PC-3 (cell line): ENCODE results near the gene SSBP2. TPM values are rescaled to one million over a fixed set of nuclear protein-coding genes. Genes with fewer than 3 reads are reported as not detected.
A peak's percentile ranks its signal among the peaks of the same experiment; 100 is the strongest.

Source experiments
- ATAC-seq: fragments of 200-7000 bp; cut with Tn5 transposase; 2 replicates; pipeline ENCODE4 v1.9.1; 2020; ENCODE audit warnings: mild to moderate bottlenecking, moderate library complexity
- BruUV-seq: library from RNA; stranded (reverse); fragments of 400-500 nt; replicated peaks from 2 replicates; lab custom pipeline; 2021; lab: Mats Ljungman, UMichigan
- CTCF ChIA-PET: fragments of 300-600 bp; sonication (Branson Sonifier 250); formaldehyde crosslinking; loops from one replicate; lab custom pipeline; 2022; ENCODE audit warnings: antibody characterized with exemption; lab: Charles Lee
- POLR2A ChIA-PET: fragments of 300-600 bp; sonication (Branson Sonifier 250); formaldehyde crosslinking; loops from one replicate; lab custom pipeline; 2022; ENCODE audit warnings: antibody characterized with exemption; ENCODE audit not compliant: unreplicated experiment; lab: Charles Lee
- DNase-seq: peaks from one replicate; pipeline ENCODE4 v3.0.0-alpha.2; 2015
- H2AFZ ChIP-seq: fragments of 300-600 bp; sonication (generic); 2 replicates; pipeline ENCODE4 v1.6.0; 2016; ENCODE audit warnings: antibody characterized with exemption, low read length
- H3F3A ChIP-seq: fragments of 300-600 bp; sonication (generic); one replicate; pipeline ENCODE4 v1.6.0; 2017; ENCODE audit warnings: antibody characterized with exemption, low read length, control low read depth, mild to moderate bottlenecking; ENCODE audit not compliant: unreplicated experiment
- H3K27ac ChIP-seq: fragments of 300-600 bp; sonication (generic); 2 replicates; pipeline ENCODE4 v1.5.1; 2016; ENCODE audit warnings: mild to moderate bottlenecking, low read length
- H3K27me3 ChIP-seq: fragments of 300-600 bp; sonication (generic); 2 replicates; pipeline ENCODE4 v1.6.1; 2016; ENCODE audit warnings: low read length, mixed read lengths
- H3K36me3 ChIP-seq: fragments of 300-600 bp; sonication (generic); 2 replicates; pipeline ENCODE4 v1.6.1; 2016; ENCODE audit warnings: low read depth, mixed run types, low read length, mixed read lengths
- H3K4me1 ChIP-seq: fragments of 300-600 bp; sonication (generic); 2 replicates; pipeline ENCODE4 v1.5.1; 2016; ENCODE audit warnings: low read length; ENCODE audit not compliant: insufficient read depth
- H3K4me2 ChIP-seq: fragments of 300-600 bp; sonication (generic); 2 replicates; pipeline ENCODE4 v1.6.0; 2016; ENCODE audit warnings: low read length
- H3K4me3 ChIP-seq: fragments of 300-600 bp; sonication (generic); 2 replicates; pipeline ENCODE4 v1.5.1; 2016; ENCODE audit warnings: mild to moderate bottlenecking, low read length, mixed read lengths
- H3K79me2 ChIP-seq: fragments of 300-600 bp; sonication (generic); 2 replicates; pipeline ENCODE4 v1.6.1; 2017; ENCODE audit warnings: low read length, mixed read lengths
- H3K9ac ChIP-seq: fragments of 300-600 bp; sonication (generic); 2 replicates; pipeline ENCODE4 v1.6.0; 2016; ENCODE audit warnings: mild to moderate bottlenecking, low read length
- H3K9me2 ChIP-seq: fragments of 300-600 bp; sonication (generic); replicated peaks from 2 replicates; pipeline ENCODE4 v1.6.1; 2016; ENCODE audit warnings: mixed run types, low read length, mixed read lengths
- H3K9me3 ChIP-seq: fragments of 300-600 bp; sonication (generic); 2 replicates; pipeline ENCODE4 v1.6.1; 2016; ENCODE audit warnings: low read length, mixed read lengths
- H4K20me1 ChIP-seq: fragments of 300-600 bp; sonication (generic); 2 replicates; pipeline ENCODE4 v1.6.1; 2016; ENCODE audit warnings: low read length, mixed read lengths
- CTCF ChIP-seq: fragments of 300-600 bp; sonication (generic); conservative IDR thresholded peaks from 2 replicates; pipeline ENCODE4 v1.5.1; 2017; ENCODE audit warnings: antibody characterized with exemption, low read depth, mild to moderate bottlenecking, low read length
- EZH2 ChIP-seq: fragments of 300-600 bp; sonication (generic); IDR thresholded peaks from one replicate; pipeline ENCODE4 v1.6.1; 2017; ENCODE audit warnings: antibody characterized with exemption, mild to moderate bottlenecking, low read length; ENCODE audit not compliant: unreplicated experiment
- EZH2phosphoT487 ChIP-seq: fragments of 300-600 bp; sonication (generic); IDR thresholded peaks from 2 replicates; pipeline ENCODE4 v1.6.1; 2018; ENCODE audit warnings: mild to moderate bottlenecking, antibody characterized with exemption, low read length, borderline replicate concordance
- intact Hi-C: fragments of 100-400 bp; cut with micrococcal nuclease; formaldehyde crosslinking; loops from 2 replicates; pipeline ENCODE4 v1.9.0; 2023
- total RNA-seq: library from RNA; depleted of rRNA; stranded (reverse); fragments of >200 nt; gene quantifications from 2 replicates; pipeline ENCODE4 v1.2.3, GENCODE V29; 2014

Gene SSBP2
- total RNA-seq, 1 experiment from 2014 or later, result 5.8 TPM

- H4K20me1 ChIP-seq, result no peaks in the 10 kb centered on the region
- no peak overlapping the region for H3K4me3 ChIP-seq
- TF ChIP-seq CTCF, result no peak
- no peak for TF ChIP-seq EZH2
- TF ChIP-seq EZH2phosphoT487, result no peak
- peaks cover 79% of the 10 kb centered on the region for H3K4me1 ChIP-seq
- no peaks in the 10 kb centered on the region for H3K79me2 ChIP-seq
- H3K9me3 ChIP-seq, result no peaks in the 10 kb centered on the region
- no peak overlapping the region for H2AFZ ChIP-seq
- H3F3A ChIP-seq, result peaks cover 3% of the 10 kb centered on the region
- no peak overlapping the region for H3K27ac ChIP-seq
- BruUV-seq, result no TSS peak
- no peaks in the 10 kb centered on the region for H3K9me2 ChIP-seq
- no peaks in the 10 kb centered on the region for H3K36me3 ChIP-seq
- intact Hi-C loops, result loop anchor here (1.0 to 10.0 kb wide), 8 partner anchors 83 to 803 kb away; partner anchors contain the start of gene ATG10
- ChIA-PET POLR2A (interaction anchor here (0.6 kb wide), 1 partner anchor 323 kb away, joined by 3 read pairs; no protein-coding TSS in a partner anchor), CTCF (interaction anchor here (0.6 to 0.7 kb wide), 2 partner anchors 76 to 361 kb away, joined by 4 to 8 read pairs; no protein-coding TSS in a partner anchor)
- ATAC-seq, result no peak
- H3K4me2 ChIP-seq, result no peak overlapping the region
- DNase-seq, result no peak
- no peaks in the 10 kb centered on the region for H3K27me3 ChIP-seq
- H3K9ac ChIP-seq, result no peak overlapping the region
Observed at GRCh38 chr5:81424728-81425127, 326.2 kb downstream of the SSBP2 start.

GRCh38 chr5:81422671-81423070 lies 328.2 kb downstream of the SSBP2 start:
- no peak overlapping the region for H2AFZ ChIP-seq
- BruUV-seq, result no TSS peak
- intact Hi-C loops, result loop anchor here (1.0 to 10.0 kb wide), 2 partner anchors 329 to 552 kb away; partner anchors contain the start of genes ATG10 and SSBP2
- no peaks in the 10 kb centered on the region for H3K27me3 ChIP-seq
- POLR2A ChIA-PET, result no interaction called here
- TF ChIP-seq EZH2phosphoT487 (no peak), EZH2 (no peak), CTCF (no peak)
- H3K27ac ChIP-seq, result peak overlapping the region; percentile 99
- no peaks in the 10 kb centered on the region for H3K9me2 ChIP-seq
- no peaks in the 10 kb centered on the region for H3K9me3 ChIP-seq
- H3F3A ChIP-seq, result peaks cover 4% of the 10 kb centered on the region
- peak; percentile 93 for DNase-seq
- peak; percentile 58 for ATAC-seq
- peaks cover 82% of the 10 kb centered on the region for H3K4me1 ChIP-seq
- H3K4me2 ChIP-seq, result peak overlapping the region; percentile 57
- CTCF ChIA-PET, result interaction anchor here (0.7 kb wide), 1 partner anchor 113 kb away, joined by 3 read pairs; no protein-coding TSS in a partner anchor
- 0 out of 2 replicates have a peak overlapping the region, but pooled peaks have one; percentile 9 for H3K4me3 ChIP-seq
- no peaks in the 10 kb centered on the region for H3K79me2 ChIP-seq
- H3K9ac ChIP-seq, result peak overlapping the region; percentile 85
- H3K36me3 ChIP-seq, result no peaks in the 10 kb centered on the region
- no peaks in the 10 kb centered on the region for H4K20me1 ChIP-seq
